HCT116 (cell line): Measurements from ENCODE around the gene CNTNAP5. TPM values are rescaled to one million over a fixed set of nuclear protein-coding genes. Genes with fewer than 3 reads are reported as not detected.

Experiments used
- ATAC-seq: fragments of 200-7000 bp; cut with Tn5 transposase; 2 replicates; pipeline ENCODE4 v1.9.1; 2020; ENCODE audit warnings: mild to moderate bottlenecking, moderate library complexity
- BruUV-seq: library from RNA; stranded (reverse); fragments of 400-500 nt; replicated peaks from 2 replicates; lab custom pipeline; 2021; lab: Mats Ljungman, UMichigan
- CTCF ChIA-PET: fragments of 300-600 bp; sonication (Branson Sonifier 250); formaldehyde crosslinking; loops from one replicate; lab custom pipeline; 2021; ENCODE audit warnings: antibody characterized with exemption; lab: Charles Lee
- POLR2A ChIA-PET: fragments of 300-600, 350-600 bp; sonication (Branson Sonifier 250); formaldehyde crosslinking; loops from one replicate; lab custom pipeline; 2021; ENCODE audit warnings: antibody characterized with exemption; lab: Charles Lee
- RAD21 ChIA-PET, 2 experiments: fragments of 300-600 bp; sonication (Branson Sonifier 250); formaldehyde crosslinking; loops; one replicate each; lab custom pipeline; 2023; ENCODE audit warnings: low total read pairs in 2 of 2; ENCODE audit not compliant: uncharacterized antibody in 2 of 2, unreplicated experiment in 2 of 2, low non-redundant PET in 1 of 2; lab: Charles Lee
- DNase-seq: peaks from one replicate; pipeline ENCODE4 v3.0.0-alpha.2; 2010; ENCODE audit warnings: low read depth, low spot score
- H2AFZ ChIP-seq: fragments of 200-600 bp; shearing (Covaris generic), sonication (generic); 2 replicates; pipeline ENCODE4 v1.6.1; 2017; ENCODE audit warnings: low read depth, mixed run types, mixed read lengths, antibody characterized with exemption, low read length; ENCODE audit not compliant: poor library complexity, severe bottlenecking
- H3K27ac ChIP-seq: 2 replicates; pipeline ENCODE4 v1.5.1; 2012; ENCODE audit warnings: low read depth, low read length
- H3K27me3 ChIP-seq: fragments of 200-600 bp; sonication (generic); 2 replicates; pipeline ENCODE4 v1.6.1; 2016; ENCODE audit warnings: mixed run types, low read length, mixed read lengths; ENCODE audit not compliant: insufficient read depth
- H3K36me3 ChIP-seq, 2 experiments: fragments of 200-500 bp in 1 of 2; fragments of 200-600 bp in 1 of 2; sonication (Bioruptor generic) in 1 of 2; sonication (generic) in 1 of 2; 2 replicates each; pipeline versions ENCODE4 v1.5.1 to v1.6.1; 2014 to 2016; ENCODE audit warnings: low read length in 2 of 2, inconsistent platforms in 1 of 2, mixed read lengths in 1 of 2, mixed run types in 1 of 2; ENCODE audit not compliant: insufficient read depth in 2 of 2, control insufficient read depth in 1 of 2
- H3K4me1 ChIP-seq, 2 experiments: fragments of 200-600 bp in 1 of 2; sonication (generic) in 1 of 2; 2 replicates each; pipeline versions ENCODE4 v1.5.1 to v1.6.1; 2012 to 2017; ENCODE audit warnings: low read length in 2 of 2, inconsistent platforms in 1 of 2, mild to moderate bottlenecking in 1 of 2, mixed read lengths in 1 of 2, mixed run types in 1 of 2, moderate library complexity in 1 of 2; ENCODE audit not compliant: insufficient read depth in 2 of 2, control insufficient read depth in 1 of 2
- H3K4me2 ChIP-seq: fragments of 200-600 bp; sonication (generic); 2 replicates; pipeline ENCODE4 v1.6.1; 2017; ENCODE audit warnings: mixed run types, low read length, mixed read lengths
- H3K4me3 ChIP-seq, 2 experiments: fragments of 200-600 bp in 1 of 2; sonication (generic) in 1 of 2; replicated peaks in 1 of 2; 2 replicates each; pipeline ENCODE4 v1.5.1; 2011 to 2016; ENCODE audit warnings: low read length in 2 of 2, control low read depth in 1 of 2, low read depth in 1 of 2, mild to moderate bottlenecking in 1 of 2, mixed read lengths in 1 of 2, mixed run types in 1 of 2
- H3K79me2 ChIP-seq: fragments of 200-600 bp; sonication (generic); 2 replicates; pipeline ENCODE4 v1.6.1; 2017; ENCODE audit warnings: mild to moderate bottlenecking, mixed run types, low read length, moderate library complexity, mixed read lengths; ENCODE audit not compliant: insufficient read depth
- H3K9ac ChIP-seq: fragments of 200-600 bp; sonication (generic); 2 replicates; pipeline ENCODE4 v1.6.1; 2016; ENCODE audit warnings: low read length, mixed read lengths
- H3K9me2 ChIP-seq: fragments of 200-600 bp; sonication (generic), shearing (Covaris generic); 2 replicates; pipeline ENCODE4 v1.6.1; 2017; ENCODE audit warnings: mixed run types, mild to moderate bottlenecking, moderate library complexity; ENCODE audit not compliant: insufficient read depth
- H3K9me3 ChIP-seq, 2 experiments: fragments of 200-500 bp in 1 of 2; fragments of 200-600 bp in 1 of 2; sonication (Bioruptor generic) in 1 of 2; sonication (generic) in 1 of 2; 2 replicates each; pipeline ENCODE4 v1.6.1; 2014 to 2017; ENCODE audit warnings: low read length in 2 of 2, mixed read lengths in 2 of 2, inconsistent platforms in 1 of 2, low read depth in 1 of 2, mild to moderate bottlenecking in 1 of 2, mixed run types in 1 of 2, moderate library complexity in 1 of 2; ENCODE audit not compliant: control insufficient read depth in 1 of 2, insufficient read depth in 1 of 2
- H4K20me1 ChIP-seq: fragments of 200-600 bp; sonication (generic), shearing (Covaris generic); 2 replicates; pipeline ENCODE4 v1.6.1; 2017; ENCODE audit warnings: mixed run types, mild to moderate bottlenecking, moderate library complexity; ENCODE audit not compliant: insufficient read depth
- CBX3 ChIP-seq: IDR thresholded peaks from 2 replicates; pipeline ENCODE4 v1.6.1; 2012; ENCODE audit warnings: low read depth
- CEBPB ChIP-seq: IDR thresholded peaks from 2 replicates; pipeline ENCODE4 v1.6.1; 2012; ENCODE audit warnings: low read depth
- CTCF ChIP-seq, 3 experiments: fragments of 200-600 bp in 1 of 3; sonication (generic) in 1 of 3; IDR thresholded peaks in 2 of 3; conservative IDR thresholded peaks in 1 of 3; 2 replicates each; pipeline ENCODE4 v1.5.1; 2012 to 2017; ENCODE audit warnings: low read depth in 2 of 3, low read length in 2 of 3, antibody characterized with exemption in 1 of 3, borderline replicate concordance in 1 of 3, control low read depth in 1 of 3, mild to moderate bottlenecking in 1 of 3, mixed read lengths in 1 of 3, mixed run types in 1 of 3, moderate library complexity in 1 of 3; ENCODE audit not compliant: insufficient read depth in 1 of 3
- EGR1 ChIP-seq: IDR thresholded peaks from 2 replicates; pipeline ENCODE4 v1.6.1; 2012; ENCODE audit warnings: low read depth
- EZH2 ChIP-seq: fragments of 200-600 bp; sonication (generic); IDR thresholded peaks from 2 replicates; pipeline ENCODE4 v1.6.1; 2017; ENCODE audit warnings: antibody characterized with exemption, mixed run types
- JUND ChIP-seq: IDR thresholded peaks from 2 replicates; pipeline ENCODE4 v1.6.1; 2012
- POLR2A ChIP-seq: IDR thresholded peaks from 2 replicates; pipeline ENCODE4 v1.7.0; 2011; ENCODE audit warnings: borderline replicate concordance; ENCODE audit not compliant: insufficient read depth, insufficient read length; ENCODE audit errors: extremely low read depth
- POLR2AphosphoS5 ChIP-seq: IDR thresholded peaks from 2 replicates; pipeline ENCODE4 v1.6.1; 2011; ENCODE audit warnings: mild to moderate bottlenecking, low read depth, low read length, moderate library complexity
- REST ChIP-seq: IDR thresholded peaks from 2 replicates; pipeline ENCODE4 v1.6.1; 2012; ENCODE audit warnings: low read depth
- SIN3A ChIP-seq: IDR thresholded peaks from 2 replicates; pipeline ENCODE4 v1.6.1; 2012; ENCODE audit warnings: low read depth
- SP1 ChIP-seq: IDR thresholded peaks from 2 replicates; pipeline ENCODE4 v1.6.1; 2012; ENCODE audit warnings: low read depth
- SRF ChIP-seq: IDR thresholded peaks from 2 replicates; pipeline ENCODE4 v1.6.1; 2012; ENCODE audit warnings: low read depth
- TCF7L2 ChIP-seq: IDR thresholded peaks from 2 replicates; pipeline ENCODE4 v1.7.0; 2011; ENCODE audit warnings: borderline replicate concordance, inconsistent platforms; ENCODE audit not compliant: insufficient read depth, insufficient read length; ENCODE audit errors: extremely low read depth
- YY1 ChIP-seq: IDR thresholded peaks from 2 replicates; pipeline ENCODE4 v1.6.1; 2011; ENCODE audit warnings: low read length, low read depth, moderate library complexity, mild to moderate bottlenecking; ENCODE audit not compliant: insufficient replicate concordance; ENCODE audit errors: extremely low read depth
- ZBTB33 ChIP-seq: IDR thresholded peaks from 2 replicates; pipeline ENCODE4 v1.6.1; 2011; ENCODE audit warnings: mild to moderate bottlenecking, low read length, moderate library complexity; ENCODE audit not compliant: insufficient replicate concordance; ENCODE audit errors: extremely low read depth
- intact Hi-C: fragments of 100-400 bp; cut with micrococcal nuclease; formaldehyde crosslinking; loops from 2 replicates; pipeline ENCODE4 v1.10.0; 2022
- total RNA-seq: library from RNA; stranded (reverse); gene quantifications from one replicate; pipeline ENCODE4 v1.2.1, GENCODE V29; 2021; ENCODE audit not compliant: unreplicated experiment

The CNTNAP5 gene
- total RNA-seq, 1 experiment from 2014 or later = not detected

GRCh38 chr2:124911560-124911959 is 886.5 kb downstream of the CNTNAP5 start (continued):
- TF ChIP-seq CTCF (IDR thresholded peaks at IDR 0.05 in 2 of 3, conservative IDR thresholded peaks at IDR 0.05 in 1 of 3; ENCODE audit: borderline replicate concordance in 1 of 3, insufficient read depth in 1 of 3, low read depth in 2 of 3, low read length in 2 of 3) (no peak), JUND (no peak), TCF7L2 (no peak), YY1 (no peak)

GRCh38 chr2:124913868-124914267 is 888.8 kb downstream of the CNTNAP5 start:
- no peaks in the 10 kb centered on the region for H3K27me3 ChIP-seq
- H3K27ac ChIP-seq = no peak overlapping the region
- H3K9me2 ChIP-seq = no peaks in the 10 kb centered on the region
- no peak overlapping the region for H3K4me3 ChIP-seq
- no peak overlapping the region for H3K4me2 ChIP-seq
- no peak overlapping the region for H3K9ac ChIP-seq
- H3K4me1 ChIP-seq = no peaks in the 10 kb centered on the region
- DNase-seq (no peak), ATAC-seq (no peak)
- TF ChIP-seq POLR2AphosphoS5 = no peak
- no peak for TF ChIP-seq POLR2A
- TF ChIP-seq YY1 = no peak
- TF ChIP-seq CEBPB = no peak
- no peak for TF ChIP-seq CBX3
- no peak for TF ChIP-seq EGR1
- no peak for TF ChIP-seq TCF7L2
- no peak for TF ChIP-seq REST
- TF ChIP-seq JUND = no peak
- no peak for TF ChIP-seq SP1
- no peak for TF ChIP-seq SRF
- no peak for TF ChIP-seq SIN3A
- TF ChIP-seq ZBTB33 = no peak
- no peak for TF ChIP-seq EZH2
- intact Hi-C loops = no loop called here
- ChIA-PET RAD21 (no interaction called here), CTCF (no interaction called here), POLR2A (no interaction called here)
- BruUV-seq = no TSS peak
- no peaks in the 10 kb centered on the region for H4K20me1 ChIP-seq
- H2AFZ ChIP-seq = no peak overlapping the region
- no peaks in the 10 kb centered on the region for H3K79me2 ChIP-seq
- H3K36me3 ChIP-seq = no peaks in the 10 kb centered on the region
- H3K9me3 ChIP-seq = peaks cover 4 to 58% of the 10 kb centered on the region in 2 experiments; a peak in 2 of 4 replicates
